HepG2 (cell line): ENCODE measurements around the gene NRAP. TPM values are rescaled to one million over a fixed set of nuclear protein-coding genes. Genes with fewer than 3 reads are reported as not detected.

Source experiments
- ATAC-seq: fragments of 200-7000 bp; cut with Tn5 transposase; 3 replicates; pipeline ENCODE4 v1.9.1; 2020; ENCODE audit warnings: mild to moderate bottlenecking, moderate library complexity
- BruUV-seq: library from RNA; stranded (reverse); fragments of 400-500 nt; replicated peaks from 2 replicates; lab custom pipeline; 2021; lab: Mats Ljungman, UMichigan
- CTCF ChIA-PET: fragments of 300-600 bp; formaldehyde crosslinking; extraction: SDS; loops from one replicate; lab custom pipeline; 2021; ENCODE audit warnings: low total read pairs, inconsistent platforms, low intra/inter-chr PET ratio; lab: Yijun Ruan, JAX
- POLR2A ChIA-PET: fragments of 350-600 bp; sonication (Branson Sonifier 250); formaldehyde crosslinking; loops from one replicate; lab custom pipeline; 2020; ENCODE audit warnings: antibody characterized with exemption, inconsistent platforms; lab: Yijun Ruan, JAX
- DNase-seq: peaks from one replicate; pipeline ENCODE4 v3.0.0-alpha.2; 2015; ENCODE audit warnings: low spot score
- FAIRE-seq: peaks from 3 replicates; lab custom pipeline; 2011; peaks lifted over from hg19 to GRCh38; lab: Jason Lieb, UNC
- H2AFZ ChIP-seq: one replicate; pipeline ENCODE4 v1.6.1; 2011; ENCODE audit warnings: low read length, inconsistent platforms
- H3K27ac ChIP-seq: fragments of 300-600 bp; 3 replicates; pipeline ENCODE4 v1.8.0; 2011; ENCODE audit warnings: mixed run types, mild to moderate bottlenecking, mixed read lengths, low read length, inconsistent platforms; ENCODE audit not compliant: insufficient read depth; ENCODE audit errors: extremely low read length
- H3K27me3 ChIP-seq, 2 experiments: fragments of 200-600 bp in 1 of 2; 2 replicates in 1 of 2; 3 replicates in 1 of 2; pipeline versions ENCODE4 v1.6.0 to v1.8.0; 2011; ENCODE audit warnings: low read length in 2 of 2, mild to moderate bottlenecking in 2 of 2, moderate library complexity in 2 of 2, inconsistent platforms in 1 of 2; ENCODE audit not compliant: insufficient read depth in 2 of 2, control insufficient read depth in 1 of 2
- H3K36me3 ChIP-seq, 2 experiments: fragments of 200-600 bp in 1 of 2; replicated peaks in 1 of 2; 2 replicates in 1 of 2; 3 replicates in 1 of 2; pipeline versions ENCODE4 v1.5.1 to v1.8.0; 2011; ENCODE audit warnings: low read length in 2 of 2, inconsistent platforms in 1 of 2; ENCODE audit not compliant: insufficient read depth in 2 of 2, control insufficient read depth in 1 of 2
- H3K4me1 ChIP-seq: 2 replicates; pipeline ENCODE4 v1.5.1; 2012; ENCODE audit warnings: low read length, inconsistent platforms; ENCODE audit not compliant: insufficient read depth
- H3K4me2 ChIP-seq: 2 replicates; pipeline ENCODE4 v1.6.0; 2011; ENCODE audit warnings: low read depth, low read length, inconsistent platforms
- H3K4me3 ChIP-seq, 3 experiments: fragments of 200-600 bp in 1 of 3; sonication (generic), shearing (Covaris generic) in 1 of 3; replicated peaks in 1 of 3; 2 replicates each; pipeline ENCODE4 v1.5.1; 2011 to 2016; ENCODE audit warnings: low read length in 3 of 3, inconsistent platforms in 2 of 3, low read depth in 2 of 3, mild to moderate bottlenecking in 2 of 3, control low read depth in 1 of 3, mixed read lengths in 1 of 3; ENCODE audit not compliant: insufficient read depth in 1 of 3
- H3K79me2 ChIP-seq: one replicate; pipeline ENCODE4 v1.6.1; 2011; ENCODE audit warnings: low read length, inconsistent platforms; ENCODE audit not compliant: insufficient read depth
- H3K9ac ChIP-seq: 2 replicates; pipeline ENCODE4 v1.6.0; 2011; ENCODE audit warnings: mild to moderate bottlenecking, low read depth, low read length, inconsistent platforms; ENCODE audit not compliant: insufficient read depth
- H3K9me3 ChIP-seq: 2 replicates; pipeline ENCODE4 v1.5.1; 2012; ENCODE audit warnings: mild to moderate bottlenecking, low read length
- H4K20me1 ChIP-seq: 2 replicates; pipeline ENCODE4 v1.6.0; 2011; ENCODE audit warnings: inconsistent platforms, mild to moderate bottlenecking, low read length, moderate library complexity; ENCODE audit not compliant: insufficient read depth
- AHDC1 ChIP-seq: sonication (generic); formaldehyde crosslinking; IDR thresholded peaks from 2 replicates; pipeline ENCODE4 v1.5.1; 2020; ENCODE audit warnings: mild to moderate bottlenecking, missing genetic modification reagents, borderline replicate concordance
- FOXO1 ChIP-seq: sonication (generic); formaldehyde crosslinking; IDR thresholded peaks from 2 replicates; pipeline ENCODE4 v1.4.0; 2020; ENCODE audit warnings: missing genetic modification reagents
- FUBP1 ChIP-seq: sonication (generic); formaldehyde crosslinking; IDR thresholded peaks from 2 replicates; pipeline ENCODE4 v1.5.1; 2020; ENCODE audit warnings: missing genetic modification reagents, mild to moderate bottlenecking, borderline replicate concordance
- HES4 ChIP-seq: sonication (generic); formaldehyde crosslinking; IDR thresholded peaks from 2 replicates; pipeline ENCODE4 v1.9.0; 2021; ENCODE audit warnings: mild to moderate bottlenecking, missing genetic modification reagents, borderline replicate concordance
- HNF4G ChIP-seq, 2 experiments: sonication (generic) in 1 of 2; formaldehyde crosslinking in 1 of 2; IDR thresholded peaks; 2 replicates each; pipeline versions ENCODE4 v1.4.0 to v1.6.1; 2011 to 2020; ENCODE audit warnings: borderline replicate concordance in 2 of 2, low read depth in 2 of 2, mild to moderate bottlenecking in 2 of 2, low read length in 1 of 2, missing genetic modification reagents in 1 of 2, moderate library complexity in 1 of 2
- KAT8 ChIP-seq: IDR thresholded peaks from 2 replicates; pipeline ENCODE4 v1.6.1; 2016; ENCODE audit warnings: missing genetic modification reagents, missing compliant biosample characterization
- KDM4B ChIP-seq: sonication (generic); formaldehyde crosslinking; IDR thresholded peaks from 2 replicates; pipeline ENCODE4 v1.4.0; 2020; ENCODE audit warnings: missing genetic modification reagents
- NFATC3 ChIP-seq: sonication (generic); formaldehyde crosslinking; IDR thresholded peaks from 2 replicates; pipeline ENCODE4 v1.5.1; 2020; ENCODE audit warnings: mild to moderate bottlenecking, missing genetic modification reagents
- PRPF4 ChIP-seq: fragments of 200-400 bp; formaldehyde crosslinking; IDR thresholded peaks from 2 replicates; pipeline ENCODE4 v1.6.1; 2016; ENCODE audit warnings: low read length, low read depth; ENCODE audit not compliant: poor library complexity, severe bottlenecking
- SSRP1 ChIP-seq: IDR thresholded peaks from 2 replicates; pipeline ENCODE4 v1.6.1; 2016; ENCODE audit warnings: control low read depth
- TAF1 ChIP-seq: sonication (generic); formaldehyde crosslinking; IDR thresholded peaks from 2 replicates; pipeline ENCODE4 v1.4.0; 2020; ENCODE audit warnings: missing genetic modification reagents
- YEATS4 ChIP-seq: sonication (generic); formaldehyde crosslinking; IDR thresholded peaks from 2 replicates; pipeline ENCODE4 v1.4.0; 2020; ENCODE audit warnings: missing genetic modification reagents, borderline replicate concordance
- ZBTB43 ChIP-seq: sonication (generic); formaldehyde crosslinking; conservative IDR thresholded peaks from 2 replicates; pipeline ENCODE4 v1.4.0; 2020; ENCODE audit warnings: missing genetic modification reagents
- ZNF121 ChIP-seq: sonication (generic); formaldehyde crosslinking; IDR thresholded peaks from 2 replicates; pipeline ENCODE4 v1.5.0; 2020; ENCODE audit warnings: mild to moderate bottlenecking, missing genetic modification reagents
- ZNF143 ChIP-seq: sonication (generic); formaldehyde crosslinking; IDR thresholded peaks from 2 replicates; pipeline ENCODE4 v1.4.0; 2020; ENCODE audit warnings: missing genetic modification reagents
- ZNF225 ChIP-seq: sonication (generic); formaldehyde crosslinking; IDR thresholded peaks from 2 replicates; pipeline ENCODE4 v1.4.0; 2020; ENCODE audit warnings: mild to moderate bottlenecking, missing genetic modification reagents
- ZNF850 ChIP-seq: sonication (generic); formaldehyde crosslinking; conservative IDR thresholded peaks from 2 replicates; pipeline ENCODE4 v1.9.0; 2021; ENCODE audit warnings: mild to moderate bottlenecking, missing genetic modification reagents
- WGBS: methylation state at CpG from one replicate; pipeline ENCODE4 v1.1.6; 2017; ENCODE audit warnings: low lambda C conversion rate; 5-methylcytosine and 5-hydroxymethylcytosine counted together
- in situ Hi-C: cut with HindIII; loops from 2 replicates; pipeline ENCODE4 v1.10.0; 2017; ENCODE audit warnings: low pct_unique_long_range_greater_than_20kb; ENCODE audit not compliant: extremely low pct_ligation_motif_present
- intact Hi-C: fragments of 100-400 bp; cut with micrococcal nuclease; formaldehyde crosslinking; loops from one replicate; pipeline ENCODE4 v1.10.0; 2022; ENCODE audit not compliant: unreplicated experiment
- polyA plus RNA-seq, 8 experiments: library from polyadenylated mRNA; depleted of rRNA in 3 of 8; stranded (reverse) in 7 of 8; unstranded in 1 of 8; fragments of >200 nt; fragmentation: Illumina TruSeq in 4 of 8; extraction: Trizol in 4 of 8; gene quantifications; 2 replicates each; pipeline versions ENCODE4 v1.2.1 to v1.2.3, GENCODE V29; 2011 to 2016; ENCODE audit warnings: low read depth in 4 of 8, missing spikeins in 1 of 8, mixed read lengths in 1 of 8; ENCODE audit not compliant: insufficient read depth in 1 of 8
- total RNA-seq, 5 experiments: library from RNA; depleted of rRNA; stranded (reverse); fragments of >200 nt; fragmentation: Illumina TruSeq; extraction: Trizol; gene quantifications; 2 replicates each; pipeline ENCODE4 v1.2.3, GENCODE V29; 2016; ENCODE audit warnings: low read depth in 1 of 5

Gene NRAP
- total and polyA plus RNA-seq, 2 of the 13 experiments (the other 11 are each of a cell fraction or from before 2014, with no cell fraction given), result not detected

GRCh38 chr10:113641702-113642101 lies 22.1 kb downstream of the NRAP start:
- CTCF ChIA-PET, result no interaction called here

More at GRCh38 chr10:113641702-113642101, 22.1 kb downstream of the NRAP start:
- Histone ChIP-seq H3K9ac (no peak overlapping the region), H3K27ac (no peak overlapping the region), H3K4me2 (no peak overlapping the region), H3K9me3 (no peaks in the 10 kb centered on the region), H2AFZ (no peak overlapping the region), H3K4me3 (no peak overlapping the region), H3K79me2 (no peaks in the 10 kb centered on the region), H3K27me3 (no peaks in the 10 kb centered on the region), H3K36me3 (no peaks in the 10 kb centered on the region), H3K4me1 (0 out of 2 replicates have a peak, but pooled peaks cover 8% of the 10 kb centered on the region), H4K20me1 (no peaks in the 10 kb centered on the region)
- FAIRE-seq, result no peak
- WGBS, result 29% methylated on average over 4 of the region's 4 CpGs
- intact Hi-C loops (no loop called here), in situ Hi-C loops (no loop called here)
- ATAC-seq, result no peak
- no TSS peak for BruUV-seq
- TF ChIP-seq ZNF143 (CRISPR knock-in tag), result no peak
- no peak for TF ChIP-seq ZNF850 (CRISPR knock-in tag)
- no peak for TF ChIP-seq ZNF225
- no peak for TF ChIP-seq SSRP1 (CRISPR knock-in tag)
- no peak for TF ChIP-seq FUBP1 (CRISPR knock-in tag)
- no peak for TF ChIP-seq FOXO1 (CRISPR knock-in tag)
- TF ChIP-seq TAF1 (CRISPR knock-in tag), result no peak
- TF ChIP-seq HES4 (CRISPR knock-in tag), result no peak
- TF ChIP-seq KDM4B, result no peak
- no peak for TF ChIP-seq ZNF121 (CRISPR knock-in tag)
- TF ChIP-seq YEATS4 (CRISPR knock-in tag), result no peak
- no peak for TF ChIP-seq KAT8 (CRISPR knock-in tag)
- no peak for TF ChIP-seq HNF4G (IDR thresholded peaks at IDR 0.05; ENCODE audit: borderline replicate concordance, low read depth, low read length)
- TF ChIP-seq HNF4G (CRISPR knock-in tag; IDR thresholded peaks at IDR 0.05; ENCODE audit: borderline replicate concordance, low read depth), result no peak
- TF ChIP-seq PRPF4, result no peak
- TF ChIP-seq AHDC1 (CRISPR knock-in tag), result no peak
- TF ChIP-seq NFATC3, result no peak
- no peak for TF ChIP-seq ZBTB43 (CRISPR knock-in tag)
- DNase-seq, result no peak
- POLR2A ChIA-PET, result no interaction called here
